ENCODE data around the gene SEMA5A. TPM values are rescaled to one million over a fixed set of nuclear protein-coding genes. Genes with fewer than 3 reads are reported as not detected.
A peak's percentile ranks its signal among the peaks of the same experiment; 100 is the strongest.

SEMA5A gene
- total RNA-seq, 3 donors from 2014 or later = 20.3 to 43.8 (median 33.6) TPM

- no peak for ATAC-seq
- Histone ChIP-seq H3K36me3 (ENCODE audit: low read depth) (no peaks in the 10 kb centered on the region), H3K9me3 (no peaks in the 10 kb centered on the region), H3K4me1 (ENCODE audit: low read depth) (peaks cover 8% of the 10 kb centered on the region), H3K4me3 (no peak overlapping the region)
- TF ChIP-seq CTCF (IDR thresholded peaks at IDR 0.05) = no peak
- intact Hi-C loops (cut with DNase I, micrococcal nuclease) = no loop called here
- no peak for DNase-seq
Observed at GRCh38 chr5:9533562-9534364, 12.1 kb downstream of the SEMA5A start.

- H3K36me3 ChIP-seq (ENCODE audit: low read depth) = no peaks in the 10 kb centered on the region
- no peak for DNase-seq
- H3K9me3 ChIP-seq = no peaks in the 10 kb centered on the region
- peaks cover 10% of the 10 kb centered on the region for H3K4me1 ChIP-seq (ENCODE audit: low read depth)
- no peak overlapping the region for H3K4me3 ChIP-seq
- ATAC-seq = no peak
- TF ChIP-seq CTCF (IDR thresholded peaks at IDR 0.05) = no peak
- intact Hi-C loops (cut with DNase I, micrococcal nuclease) = no loop called here
Observed at GRCh38 chr5:9533096-9533495, 12.8 kb downstream of the SEMA5A start.

GRCh38 chr5:9529513-9529912 is 16.4 kb downstream of the SEMA5A start:
- intact Hi-C loops (cut with DNase I, micrococcal nuclease) = no loop called here
- Histone ChIP-seq H3K4me3 (no peak overlapping the region), H3K36me3 (ENCODE audit: low read depth) (no peaks in the 10 kb centered on the region), H3K9me3 (no peaks in the 10 kb centered on the region), H3K4me1 (ENCODE audit: low read depth) (peaks cover 18% of the 10 kb centered on the region)
- TF ChIP-seq CTCF (IDR thresholded peaks at IDR 0.05) = no peak
- no peak for DNase-seq
- ATAC-seq = peak; percentile 61

GRCh38 chr5:9529041-9529480 is 16.8 kb downstream of the SEMA5A start:
- ATAC-seq (peak; percentile 78), DNase-seq (peak in 1 of 3 donors; percentile 58)
- Histone ChIP-seq H3K4me3 (no peak overlapping the region), H3K9me3 (no peaks in the 10 kb centered on the region), H3K4me1 (ENCODE audit: low read depth) (peaks cover 18% of the 10 kb centered on the region), H3K36me3 (ENCODE audit: low read depth) (no peaks in the 10 kb centered on the region)
- TF ChIP-seq CTCF (IDR thresholded peaks at IDR 0.05) = no peak
- intact Hi-C loops (cut with DNase I, micrococcal nuclease) = no loop called here

GRCh38 chr5:9524941-9525340 is 20.9 kb downstream of the SEMA5A start:
- intact Hi-C loops (cut with DNase I, micrococcal nuclease) = no loop called here
- H3K9me3 ChIP-seq = no peaks in the 10 kb centered on the region
- H3K4me1 ChIP-seq (ENCODE audit: low read depth) = peaks cover 18% of the 10 kb centered on the region
- TF ChIP-seq CTCF (IDR thresholded peaks at IDR 0.05) = no peak
- DNase-seq (no peak), ATAC-seq (peak; percentile 40)
- no peaks in the 10 kb centered on the region for H3K36me3 ChIP-seq (ENCODE audit: low read depth)
- no peak overlapping the region for H3K4me3 ChIP-seq
